GM21423 (cell line): ENCODE data around the gene APOE.
"Not testable (repeated sequence)": the region's sequence is repeated elsewhere in the genome, so short reads cannot be mapped to it uniquely, and the experiment has no call there.

Experiments
- ATAC-seq: cut with Tn5 transposase; IDR thresholded peaks from one replicate; pipeline ENCODE4 v1.9.1; 2021; ENCODE audit warnings: mild to moderate bottlenecking, moderate library complexity; ENCODE audit not compliant: unreplicated experiment

APOE gene

DNA sequence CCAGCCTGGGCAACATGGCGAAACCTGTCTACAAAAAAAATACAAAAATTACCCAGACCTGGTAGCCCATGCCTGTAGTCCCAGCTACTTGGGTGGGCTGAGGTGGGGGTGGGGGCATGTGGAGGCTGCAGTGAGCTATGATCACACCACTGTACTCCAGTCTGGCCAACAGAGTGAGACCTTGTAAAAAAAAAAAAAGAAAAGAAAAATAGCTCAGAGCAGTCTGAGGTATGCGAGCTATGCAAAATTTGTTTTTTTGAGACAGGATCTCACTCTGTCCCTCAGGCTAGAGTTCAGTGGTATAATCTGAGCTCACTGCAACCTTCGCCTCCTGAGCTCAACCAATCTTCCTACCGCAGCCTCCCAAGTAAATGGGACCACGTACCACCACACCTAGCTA lies 21.7 kb upstream of the APOE start:
- ATAC-seq = no peak

DNA sequence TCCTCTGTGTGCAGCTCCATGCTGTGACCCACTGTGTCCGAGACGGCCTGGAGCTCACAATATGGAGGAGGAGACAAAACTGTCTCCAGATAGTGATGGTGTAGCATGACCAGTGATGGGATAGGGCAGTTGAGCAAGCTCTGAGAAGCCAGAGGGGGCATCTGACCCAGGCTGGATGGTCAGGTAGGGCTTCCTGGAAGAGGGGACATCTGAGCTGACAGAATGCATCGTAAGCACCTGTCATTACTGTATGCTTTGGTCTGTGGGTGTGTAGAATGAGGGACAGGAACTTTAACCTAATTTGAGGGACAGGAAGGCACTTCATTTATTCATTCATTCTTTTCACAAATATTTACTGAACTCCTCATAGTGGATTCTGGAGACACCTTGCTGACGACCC lies 21.0 kb upstream of the APOE start:
- no peak for ATAC-seq

- no peak for ATAC-seq
These were observed 19.5 kb upstream of the APOE start for GRCh38 chr19:44886141-44886540.

DNA sequence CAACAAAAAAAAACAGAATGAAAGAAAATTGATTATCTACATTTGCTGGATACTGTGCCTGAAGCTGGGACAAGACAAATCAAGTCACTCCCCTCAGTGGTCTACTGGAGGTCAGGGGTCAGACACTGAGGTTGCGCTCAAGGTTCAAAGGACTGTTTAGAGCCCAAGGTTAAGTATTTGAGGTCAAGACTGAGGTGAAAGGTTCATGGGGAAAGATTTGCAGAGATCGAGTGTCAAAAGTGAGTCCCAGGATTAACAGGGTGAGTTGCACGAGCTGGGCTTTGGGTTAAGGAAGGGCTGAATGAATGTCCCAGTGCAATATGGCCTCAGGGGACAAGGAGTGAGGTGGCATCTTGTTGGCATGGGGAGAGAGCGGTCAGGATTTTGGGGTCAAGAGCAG lies 17.9 kb upstream of the APOE start:
- no peak for ATAC-seq

DNA sequence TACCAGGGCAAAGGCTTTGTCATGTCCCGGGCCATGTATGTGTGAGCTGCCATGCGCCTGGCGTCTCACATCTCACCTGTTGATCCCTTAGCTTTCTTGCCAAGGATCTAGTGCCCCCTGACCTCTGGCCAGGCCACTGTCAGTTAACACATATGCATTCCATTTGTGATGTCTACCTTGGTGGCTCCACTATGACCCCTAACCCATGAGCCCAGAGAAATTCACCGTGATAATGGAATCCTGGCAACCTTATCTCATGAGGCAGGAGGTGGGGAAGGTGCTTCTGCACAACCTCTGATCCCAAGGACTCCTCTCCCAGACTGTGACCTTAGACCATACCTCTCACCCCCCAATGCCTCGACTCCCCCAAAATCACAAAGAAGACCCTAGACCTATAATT lies 17.3 kb upstream of the APOE start:
- ATAC-seq = not testable (repeated sequence)

DNA sequence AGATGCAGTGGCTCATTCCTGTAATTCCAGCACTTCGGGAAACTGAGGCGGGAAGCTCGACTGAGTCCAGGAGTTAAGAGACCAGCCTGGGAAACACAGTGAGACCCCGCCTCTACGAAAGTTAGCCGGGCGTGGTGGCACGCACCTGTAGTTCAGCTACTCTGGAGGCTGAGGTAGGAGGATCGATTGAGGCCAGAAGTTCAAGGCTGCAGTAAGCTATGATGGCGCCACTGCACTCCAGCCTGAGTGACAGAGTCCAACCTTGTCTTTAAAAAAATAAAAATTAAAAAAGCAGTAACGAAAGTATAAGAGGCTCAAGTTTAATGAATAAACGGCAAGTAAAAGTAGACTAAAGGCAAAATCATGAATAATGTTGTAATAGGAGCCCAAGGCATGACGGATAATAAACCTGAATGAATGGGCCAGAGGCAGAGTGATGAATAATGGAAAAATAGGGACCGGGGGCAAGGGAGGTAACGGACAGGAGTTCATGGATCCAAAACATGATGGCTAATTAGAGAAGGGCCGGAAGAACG lies 15.7 kb upstream of the APOE start:
- no peak for ATAC-seq

DNA sequence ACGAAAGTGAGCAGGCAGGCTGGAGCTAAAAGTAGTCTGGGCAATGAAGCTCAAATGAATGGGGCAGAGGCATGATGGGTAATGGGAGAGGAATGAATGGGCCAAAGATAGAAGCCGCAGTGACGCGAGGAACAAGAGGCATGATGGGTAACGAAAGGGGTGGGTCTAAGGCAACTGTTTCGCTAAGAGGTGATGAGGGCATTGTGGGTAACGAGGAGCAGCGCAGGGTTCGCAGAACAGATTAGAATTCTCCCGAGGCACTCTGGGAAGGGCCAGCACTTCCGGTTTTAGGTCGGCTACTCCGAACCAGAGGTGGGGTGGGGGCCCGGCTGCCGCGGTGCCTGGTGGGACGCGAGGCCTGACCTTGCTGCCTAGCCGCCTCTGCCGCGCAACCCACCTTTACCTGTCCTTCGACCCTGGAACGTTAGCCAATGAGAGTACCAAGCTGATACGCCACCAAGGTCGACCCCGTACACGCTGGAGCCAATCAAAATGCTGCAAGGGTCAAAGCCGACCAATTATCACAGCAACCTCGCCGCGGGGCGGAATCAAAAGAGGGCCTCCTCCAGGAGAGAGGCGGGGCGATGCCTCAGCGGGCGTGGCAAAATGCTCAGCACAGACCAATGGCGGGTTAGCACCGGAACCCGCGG lies 15.1 kb upstream of the APOE start:
- ATAC-seq = peak; percentile 81

DNA sequence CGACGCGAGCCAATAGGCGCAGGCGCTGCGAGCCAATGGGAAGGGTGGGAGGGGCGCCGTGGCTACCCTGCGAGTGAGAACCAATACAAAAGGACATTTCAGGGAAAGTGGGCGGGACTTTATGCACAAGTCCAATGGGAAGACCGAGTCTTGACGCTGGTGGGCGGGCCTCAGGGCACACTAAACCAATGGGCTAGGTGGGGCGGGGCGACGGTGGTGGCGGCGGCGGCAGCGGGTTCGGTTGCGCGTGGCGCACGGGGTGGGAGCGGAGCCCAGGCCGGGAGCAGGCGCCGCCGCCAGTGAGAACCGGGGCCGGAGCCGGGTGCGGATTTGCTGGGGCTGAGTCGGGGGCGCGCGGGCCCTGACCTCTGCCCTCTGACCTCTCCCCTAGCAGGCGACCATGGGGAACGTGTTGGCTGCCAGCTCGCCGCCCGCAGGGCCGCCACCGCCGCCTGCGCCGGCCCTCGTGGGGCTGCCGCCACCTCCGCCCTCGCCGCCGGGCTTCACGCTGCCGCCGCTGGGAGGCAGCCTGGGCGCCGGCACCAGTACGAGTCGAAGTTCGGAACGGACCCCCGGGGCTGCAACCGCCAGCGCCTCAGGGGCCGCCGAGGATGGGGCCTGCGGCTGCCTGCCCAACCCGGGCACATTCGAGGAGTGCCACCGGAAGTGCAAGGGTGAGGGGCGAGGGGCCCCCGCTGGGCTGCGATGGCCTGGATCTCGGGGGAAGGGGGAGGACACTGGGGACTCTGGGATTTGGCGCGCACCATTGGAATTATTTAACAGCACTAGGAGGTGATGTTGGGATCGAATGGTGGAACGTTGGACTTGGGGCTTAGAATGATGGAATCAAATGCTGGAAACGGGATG lies 14.3 kb upstream of the APOE start, which contains the start of gene TOMM40:
Gene TOMM40, plus strand, starts transcription at position 239 of the 867 bp plus-strand sequence. Its CDS starts 162 bp downstream, at position 401.
- peak; percentile 61 for ATAC-seq

- no peak for ATAC-seq
These were observed 12.7 kb upstream of the APOE start for GRCh38 chr19:44892932-44893331.

DNA sequence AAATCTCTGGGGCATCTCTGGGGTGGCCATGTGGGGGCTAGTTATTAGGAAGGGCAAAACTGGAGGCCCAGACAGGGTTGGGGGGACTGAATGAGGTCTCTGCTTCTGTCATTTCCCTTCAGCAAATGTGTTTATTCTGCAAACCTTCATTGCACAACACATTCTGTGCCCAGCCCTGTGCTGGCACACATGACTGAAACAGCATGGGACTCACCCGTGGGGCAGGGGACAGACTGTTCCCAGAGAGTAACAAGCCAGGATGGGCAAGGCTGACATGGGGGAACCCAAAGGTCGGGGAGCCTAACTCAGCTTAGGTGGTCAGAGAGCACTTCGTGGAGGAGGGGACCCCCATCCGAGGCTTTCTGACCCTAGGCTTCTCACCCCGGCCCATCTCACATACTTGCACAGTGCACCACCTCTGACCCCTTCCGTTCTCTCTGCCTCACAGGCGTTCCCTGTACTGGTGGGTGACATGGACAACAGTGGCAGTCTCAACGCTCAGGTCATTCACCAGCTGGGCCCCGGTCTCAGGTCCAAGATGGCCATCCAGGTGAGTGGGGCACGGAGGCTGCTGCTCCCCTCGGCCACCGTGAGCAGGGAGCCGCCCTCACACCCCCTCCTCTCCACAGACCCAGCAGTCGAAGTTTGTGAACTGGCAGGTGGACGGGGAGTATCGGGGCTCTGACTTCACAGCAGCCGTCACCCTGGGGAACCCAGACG lies 12.1 kb upstream of the APOE start:
- no peak for ATAC-seq

DNA sequence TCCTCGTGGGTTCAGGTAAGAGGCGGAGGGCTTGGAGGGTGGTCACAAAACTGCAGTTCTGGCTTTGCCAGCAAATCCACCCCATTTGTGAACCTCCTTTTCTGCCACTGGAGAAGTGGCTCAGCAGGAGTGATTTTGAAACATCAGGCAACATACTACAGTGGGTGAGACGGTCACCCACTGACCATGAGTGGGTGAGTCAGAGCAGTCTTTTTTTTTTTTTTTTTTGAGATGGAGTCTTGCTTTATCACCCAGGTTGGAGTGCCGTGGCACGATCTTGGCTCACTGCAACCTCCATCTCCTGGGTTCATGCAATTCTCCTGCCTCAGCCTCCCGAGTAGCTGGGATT lies 11.6 kb upstream of the APOE start:
- no peak for ATAC-seq

GRCh38 chr19:44894946-44895345 lies 10.7 kb upstream of the APOE start:
- ATAC-seq = no peak

GRCh38 chr19:44897835-44898234 lies 7.8 kb upstream of the APOE start:
- ATAC-seq = no peak

DNA sequence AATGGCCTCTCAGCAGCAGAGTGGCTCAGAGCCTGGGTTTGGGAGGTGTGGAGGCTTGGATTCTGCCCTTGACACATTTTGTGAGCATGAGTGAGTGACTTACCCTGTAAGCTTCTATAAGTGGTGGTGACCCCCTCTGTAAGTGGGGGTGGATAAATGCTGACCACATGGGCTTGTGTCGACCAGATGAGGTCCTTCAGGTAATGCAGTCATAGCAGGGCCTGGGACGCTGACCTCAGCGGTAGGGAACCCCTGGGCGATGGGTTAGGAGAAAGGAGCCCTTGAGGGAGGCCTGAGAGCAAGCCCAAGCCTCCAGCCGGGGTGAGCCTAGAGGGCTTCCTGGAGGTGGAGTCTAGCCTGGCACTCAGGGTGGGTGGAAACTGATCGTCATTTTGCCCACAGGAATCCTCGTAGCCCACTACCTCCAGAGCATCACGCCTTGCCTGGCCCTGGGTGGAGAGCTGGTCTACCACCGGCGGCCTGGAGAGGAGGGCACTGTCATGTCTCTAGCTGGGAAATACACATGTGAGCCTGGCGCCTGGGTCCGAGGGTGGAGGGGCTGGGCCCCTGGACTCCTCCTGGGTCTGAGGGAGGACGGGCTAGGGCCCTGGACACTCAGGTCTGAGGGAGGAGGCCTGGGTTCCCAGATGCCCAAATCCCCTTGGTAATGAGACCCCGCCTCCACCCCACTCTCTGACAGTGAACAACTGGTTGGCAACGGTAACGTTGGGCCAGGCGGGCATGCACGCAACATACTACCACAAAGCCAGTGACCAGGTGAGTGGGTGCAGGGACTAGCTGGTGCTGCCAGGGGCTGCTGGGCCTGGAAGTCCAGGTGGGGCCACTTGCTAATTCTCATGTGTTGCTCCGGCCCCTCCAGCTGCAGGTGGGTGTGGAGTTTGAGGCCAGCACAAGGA lies 5.0 kb upstream of the APOE start:
- ATAC-seq = no peak

DNA sequence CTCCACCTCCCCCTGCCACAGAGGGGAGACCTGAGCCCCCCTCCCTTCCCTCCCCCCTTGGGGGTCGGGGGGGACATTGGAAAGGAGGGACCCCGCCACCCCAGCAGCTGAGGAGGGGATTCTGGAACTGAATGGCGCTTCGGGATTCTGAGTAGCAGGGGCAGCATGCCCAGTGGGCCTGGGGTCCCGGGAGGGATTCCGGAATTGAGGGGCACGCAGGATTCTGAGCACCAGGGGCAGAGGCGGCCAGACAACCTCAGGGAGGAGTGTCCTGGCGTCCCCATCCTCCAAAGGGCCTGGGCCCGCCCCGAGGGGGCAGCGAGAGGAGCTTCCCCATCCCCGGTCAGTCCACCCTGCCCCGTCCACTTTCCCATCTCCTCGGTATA lies 2.4 kb upstream of the APOE start:
- no peak for ATAC-seq

- ATAC-seq = no peak
These were observed 1.8 kb upstream of the APOE start for GRCh38 chr19:44903602-44904425.

GRCh38 chr19:44904426-44904994 lies 1.1 kb upstream of the APOE start:
- no peak for ATAC-seq

DNA sequence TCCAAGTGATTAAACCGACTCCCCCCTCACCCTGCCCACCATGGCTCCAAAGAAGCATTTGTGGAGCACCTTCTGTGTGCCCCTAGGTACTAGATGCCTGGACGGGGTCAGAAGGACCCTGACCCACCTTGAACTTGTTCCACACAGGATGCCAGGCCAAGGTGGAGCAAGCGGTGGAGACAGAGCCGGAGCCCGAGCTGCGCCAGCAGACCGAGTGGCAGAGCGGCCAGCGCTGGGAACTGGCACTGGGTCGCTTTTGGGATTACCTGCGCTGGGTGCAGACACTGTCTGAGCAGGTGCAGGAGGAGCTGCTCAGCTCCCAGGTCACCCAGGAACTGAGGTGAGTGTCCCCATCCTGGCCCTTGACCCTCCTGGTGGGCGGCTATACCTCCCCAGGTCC lies 2.0 kb downstream of the APOE start:
- no peak for ATAC-seq

- no peak for ATAC-seq
These were observed 2.7 kb downstream of the APOE start for GRCh38 chr19:44908074-44908835.
